HG03097 (cell line): ENCODE measurements around the gene CYB5R4.
"Not testable (repeated sequence)": the region's sequence is repeated elsewhere in the genome, so short reads cannot be mapped to it uniquely, and the experiment has no call there.

ENCODE experiments used
- ATAC-seq: cut with Tn5 transposase; IDR thresholded peaks from one replicate; pipeline ENCODE4 v1.9.1; 2021; ENCODE audit not compliant: unreplicated experiment, low FRiP score

The CYB5R4 gene

GRCh38 chr6:83904395-83904794 lies 44.9 kb downstream of the CYB5R4 start:
- ATAC-seq: no peak

- ATAC-seq: no peak
Measured at GRCh38 chr6:83905648-83906047, 46.2 kb downstream of the CYB5R4 start.

GRCh38 chr6:83907623-83908390 lies 48.3 kb downstream of the CYB5R4 start:
- not testable (repeated sequence) for ATAC-seq

GRCh38 chr6:83908813-83909212 lies 49.3 kb downstream of the CYB5R4 start:
- no peak for ATAC-seq

GRCh38 chr6:83911278-83911677 lies 51.8 kb downstream of the CYB5R4 start:
- no peak for ATAC-seq

- no peak for ATAC-seq
Measured at GRCh38 chr6:83914953-83915352, 55.5 kb downstream of the CYB5R4 start.

GRCh38 chr6:83917001-83917400 lies 57.5 kb downstream of the CYB5R4 start:
- ATAC-seq: no peak

- ATAC-seq: no peak
Measured at GRCh38 chr6:83920017-83920416, 60.5 kb downstream of the CYB5R4 start.

GRCh38 chr6:83921315-83921714 lies 61.8 kb downstream of the CYB5R4 start:
- ATAC-seq: no peak

GRCh38 chr6:83927470-83927869 lies 68.0 kb downstream of the CYB5R4 start:
- no peak for ATAC-seq

GRCh38 chr6:83928286-83928685 lies 68.8 kb downstream of the CYB5R4 start:
- no peak for ATAC-seq

GRCh38 chr6:83946201-83946833 lies 86.8 kb downstream of the CYB5R4 start:
- ATAC-seq: not testable (repeated sequence)

GRCh38 chr6:83947983-83948382 lies 88.5 kb downstream of the CYB5R4 start:
- ATAC-seq: not testable (repeated sequence)

- no peak for ATAC-seq
Measured at GRCh38 chr6:83948851-83949250, 89.4 kb downstream of the CYB5R4 start.

GRCh38 chr6:83951423-83951822 lies 91.9 kb downstream of the CYB5R4 start:
- not testable (repeated sequence) for ATAC-seq

GRCh38 chr6:83952830-83953229 lies 93.3 kb downstream of the CYB5R4 start:
- ATAC-seq: no peak

- ATAC-seq: no peak
Measured at GRCh38 chr6:83954371-83954770, 94.9 kb downstream of the CYB5R4 start.

GRCh38 chr6:83958241-83958685 lies 98.8 kb downstream of the CYB5R4 start:
- no peak for ATAC-seq

- peak; percentile 35 for ATAC-seq
Measured at GRCh38 chr6:83960664-83961063, 101.2 kb downstream of the CYB5R4 start.

- peak; percentile 69 for ATAC-seq
Measured at GRCh38 chr6:83962582-83962981, 103.1 kb downstream of the CYB5R4 start.

- no peak for ATAC-seq
Measured at GRCh38 chr6:83966539-83966938, 107.0 kb downstream of the CYB5R4 start.

- no peak for ATAC-seq
Measured at GRCh38 chr6:83970582-83970981, 111.1 kb downstream of the CYB5R4 start.
